Activated naive CD8-positive, alpha-beta T cell (primary cell): ENCODE results near the gene ZNF816.
"Not testable (repeated sequence)": the region's sequence is repeated elsewhere in the genome, so short reads cannot be mapped to it uniquely, and the experiment has no call there.

ENCODE experiments used
- H3K27ac Mint-ChIP-seq: one replicate; pipeline ENCODE4 v1.8.0; 2021; ENCODE audit warnings: mixed read lengths
- H3K27me3 Mint-ChIP-seq: one replicate; pipeline ENCODE4 v1.8.0; 2021; ENCODE audit warnings: mixed read lengths
- H3K36me3 Mint-ChIP-seq: one replicate; pipeline ENCODE4 v1.8.0; 2021; ENCODE audit warnings: mixed read lengths
- H3K4me1 Mint-ChIP-seq: one replicate; pipeline ENCODE4 v1.8.0; 2021; ENCODE audit warnings: low read depth, mixed read lengths
- H3K4me3 Mint-ChIP-seq: one replicate; pipeline ENCODE4 v1.8.0; 2021; ENCODE audit warnings: mild to moderate bottlenecking, mixed read lengths
- H3K9me3 Mint-ChIP-seq: one replicate; pipeline ENCODE4 v1.8.0; 2021; ENCODE audit warnings: low read depth, mixed read lengths

The ZNF816 gene

GRCh38 chr19:52945652-52946321 is 16.9 kb downstream of the ZNF816 start:
- H3K4me1 Mint-ChIP-seq = peaks cover 13% of the 10 kb centered on the region
- no peak overlapping the region for H3K4me3 Mint-ChIP-seq
- peaks cover 22% of the 10 kb centered on the region for H3K9me3 Mint-ChIP-seq
- no peak overlapping the region for H3K27ac Mint-ChIP-seq
- H3K27me3 Mint-ChIP-seq = no peaks in the 10 kb centered on the region
- H3K36me3 Mint-ChIP-seq = peaks cover 30% of the 10 kb centered on the region

- peaks cover 22% of the 10 kb centered on the region for H3K36me3 Mint-ChIP-seq
- H3K4me3 Mint-ChIP-seq, H3K27me3 Mint-ChIP-seq, H3K27ac Mint-ChIP-seq: not testable (repeated sequence)
- H3K4me1 Mint-ChIP-seq = peaks cover 13% of the 10 kb centered on the region
- peaks cover 13% of the 10 kb centered on the region for H3K9me3 Mint-ChIP-seq
These were observed 17.8 kb downstream of the ZNF816 start for GRCh38 chr19:52944703-52945493.

- no peak overlapping the region for H3K27ac Mint-ChIP-seq
- H3K36me3 Mint-ChIP-seq = peaks cover 16% of the 10 kb centered on the region
- H3K9me3 Mint-ChIP-seq = peaks cover 7% of the 10 kb centered on the region
- H3K4me1 Mint-ChIP-seq = peaks cover 13% of the 10 kb centered on the region
- no peak overlapping the region for H3K4me3 Mint-ChIP-seq
- no peaks in the 10 kb centered on the region for H3K27me3 Mint-ChIP-seq
These were observed 18.6 kb downstream of the ZNF816 start for GRCh38 chr19:52943884-52944643.

- no peak overlapping the region for H3K27ac Mint-ChIP-seq
- H3K27me3 Mint-ChIP-seq = no peaks in the 10 kb centered on the region
- peak overlapping the region; percentile 93 for H3K4me3 Mint-ChIP-seq
- peaks cover 22% of the 10 kb centered on the region for H3K36me3 Mint-ChIP-seq
- H3K4me1 Mint-ChIP-seq = peaks cover 16% of the 10 kb centered on the region
- H3K9me3 Mint-ChIP-seq = peaks cover 13% of the 10 kb centered on the region
These were observed 19.4 kb downstream of the ZNF816 start for GRCh38 chr19:52943134-52943883.

- Mint-ChIP-seq H3K4me3 (peak overlapping the region; percentile 93), H3K4me1 (peaks cover 16% of the 10 kb centered on the region), H3K27ac (peak overlapping the region; percentile 89), H3K9me3 (peaks cover 13% of the 10 kb centered on the region), H3K27me3 (no peaks in the 10 kb centered on the region), H3K36me3 (peaks cover 24% of the 10 kb centered on the region)
These were observed 20.1 kb downstream of the ZNF816 start for GRCh38 chr19:52942386-52943133.

- H3K9me3 Mint-ChIP-seq = peaks cover 13% of the 10 kb centered on the region
- peak overlapping the region; percentile 93 for H3K4me3 Mint-ChIP-seq
- H3K36me3 Mint-ChIP-seq = peaks cover 27% of the 10 kb centered on the region
- H3K4me1 Mint-ChIP-seq = peaks cover 16% of the 10 kb centered on the region
- peak overlapping the region; percentile 89 for H3K27ac Mint-ChIP-seq
- no peaks in the 10 kb centered on the region for H3K27me3 Mint-ChIP-seq
These were observed 20.7 kb downstream of the ZNF816 start for GRCh38 chr19:52941941-52942385.

GRCh38 chr19:52941523-52941922 is 21.2 kb downstream of the ZNF816 start:
- Mint-ChIP-seq H3K9me3 (peaks cover 13% of the 10 kb centered on the region), H3K36me3 (peaks cover 32% of the 10 kb centered on the region), H3K27ac (peak overlapping the region; percentile 89), H3K4me3 (peak overlapping the region; percentile 93), H3K4me1 (peaks cover 16% of the 10 kb centered on the region)
- H3K27me3 Mint-ChIP-seq = not testable (repeated sequence)

GRCh38 chr19:52940905-52941304 is 21.8 kb downstream of the ZNF816 start:
- peaks cover 35% of the 10 kb centered on the region for H3K36me3 Mint-ChIP-seq
- not testable (repeated sequence) for H3K27me3 Mint-ChIP-seq, H3K27ac Mint-ChIP-seq
- peaks cover 16% of the 10 kb centered on the region for H3K9me3 Mint-ChIP-seq
- H3K4me1 Mint-ChIP-seq = peaks cover 16% of the 10 kb centered on the region
- peak overlapping the region; percentile 93 for H3K4me3 Mint-ChIP-seq

- no peak overlapping the region for H3K4me3 Mint-ChIP-seq
- no peaks in the 10 kb centered on the region for H3K27me3 Mint-ChIP-seq
- H3K36me3 Mint-ChIP-seq = peaks cover 32% of the 10 kb centered on the region
- peaks cover 16% of the 10 kb centered on the region for H3K4me1 Mint-ChIP-seq
- H3K9me3 Mint-ChIP-seq = peaks cover 13% of the 10 kb centered on the region
- no peak overlapping the region for H3K27ac Mint-ChIP-seq
These were observed 23.9 kb downstream of the ZNF816 start for GRCh38 chr19:52938761-52939160.

GRCh38 chr19:52936954-52937325 is 25.7 kb downstream of the ZNF816 start:
- Mint-ChIP-seq H3K4me1 (peaks cover 12% of the 10 kb centered on the region), H3K27me3 (no peaks in the 10 kb centered on the region), H3K9me3 (peaks cover 20% of the 10 kb centered on the region), H3K27ac (no peak overlapping the region), H3K4me3 (no peak overlapping the region), H3K36me3 (peaks cover 42% of the 10 kb centered on the region)

GRCh38 chr19:52936151-52936953 is 26.3 kb downstream of the ZNF816 start:
- no peaks in the 10 kb centered on the region for H3K27me3 Mint-ChIP-seq
- H3K36me3 Mint-ChIP-seq = peaks cover 40% of the 10 kb centered on the region
- peaks cover 6% of the 10 kb centered on the region for H3K4me1 Mint-ChIP-seq
- H3K4me3 Mint-ChIP-seq = no peak overlapping the region
- H3K9me3 Mint-ChIP-seq = peaks cover 20% of the 10 kb centered on the region
- no peak overlapping the region for H3K27ac Mint-ChIP-seq

- no peaks in the 10 kb centered on the region for H3K27me3 Mint-ChIP-seq
- no peak overlapping the region for H3K27ac Mint-ChIP-seq
- H3K4me1 Mint-ChIP-seq = peaks cover 3% of the 10 kb centered on the region
- H3K36me3 Mint-ChIP-seq = peaks cover 38% of the 10 kb centered on the region
- no peak overlapping the region for H3K4me3 Mint-ChIP-seq
- H3K9me3 Mint-ChIP-seq = peaks cover 17% of the 10 kb centered on the region
These were observed 27.2 kb downstream of the ZNF816 start for GRCh38 chr19:52935434-52935833.

- Mint-ChIP-seq H3K36me3 (peaks cover 22% of the 10 kb centered on the region), H3K4me3 (peak overlapping the region; percentile 32), H3K4me1 (peaks cover 25% of the 10 kb centered on the region)
- H3K27me3 Mint-ChIP-seq, H3K9me3 Mint-ChIP-seq, H3K27ac Mint-ChIP-seq: not testable (repeated sequence)
These were observed 38.0 kb downstream of the ZNF816 start for GRCh38 chr19:52924641-52925040.
